RWPE2 (cell line): Measurements from ENCODE around the gene SNAP47.

Experiments
- ATAC-seq: fragments of 200-7000 bp; cut with Tn5 transposase; 3 replicates; pipeline ENCODE4 v1.9.1; 2021; ENCODE audit warnings: low read depth
- DNase-seq: peaks from one replicate; pipeline ENCODE4 v3.0.0-alpha.2; 2020; ENCODE audit warnings: low spot score
- H3K27ac ChIP-seq: fragments of 450-650 bp; 2 replicates; pipeline ENCODE4 v1.5.1; 2017; ENCODE audit warnings: mild to moderate bottlenecking; ENCODE audit not compliant: poor library complexity, severe bottlenecking
- H3K27me3 ChIP-seq: fragments of 250-450 bp; sonication (Bioruptor Pico); 2 replicates; pipeline ENCODE4 v1.5.1; 2021; ENCODE audit warnings: mild to moderate bottlenecking, moderate library complexity; ENCODE audit not compliant: insufficient read depth, poor library complexity, severe bottlenecking
- H3K36me3 ChIP-seq: fragments of 250-450 bp; sonication (Bioruptor Pico); 2 replicates; pipeline ENCODE4 v1.5.1; 2020; ENCODE audit warnings: low read depth, mild to moderate bottlenecking, moderate library complexity
- H3K4me1 ChIP-seq: fragments of 250-450 bp; sonication (Bioruptor Pico); 2 replicates; pipeline ENCODE4 v1.5.1; 2021; ENCODE audit warnings: mild to moderate bottlenecking, moderate library complexity; ENCODE audit not compliant: insufficient read depth, poor library complexity, severe bottlenecking
- H3K4me3 ChIP-seq: fragments of 250-450 bp; sonication (Bioruptor Pico); 2 replicates; pipeline ENCODE4 v1.5.1; 2021; ENCODE audit warnings: mild to moderate bottlenecking, moderate library complexity; ENCODE audit not compliant: severe bottlenecking
- H3K9me3 ChIP-seq: fragments of 250-450 bp; sonication (Bioruptor Pico); 2 replicates; pipeline ENCODE4 v1.5.1; 2021; ENCODE audit warnings: mild to moderate bottlenecking, moderate library complexity; ENCODE audit not compliant: severe bottlenecking
- CTCF ChIP-seq: fragments of 450-650 bp; IDR thresholded peaks from one replicate; pipeline ENCODE4 v1.5.1; 2017; ENCODE audit warnings: mild to moderate bottlenecking, moderate library complexity; ENCODE audit not compliant: poor library complexity, severe bottlenecking

Gene SNAP47

GRCh38 chr1:227729144-227729880 lies 5.9 kb upstream of the SNAP47 start:
- no peaks in the 10 kb centered on the region for H3K36me3 ChIP-seq
- H3K9me3 ChIP-seq: no peaks in the 10 kb centered on the region
- TF ChIP-seq CTCF: no peak
- DNase-seq (no peak), ATAC-seq (peak; percentile 2; the same call in 1 of the 3 replicates)
- H3K4me3 ChIP-seq: peak overlapping the region; percentile 42
- H3K4me1 ChIP-seq: no peaks in the 10 kb centered on the region
- H3K27me3 ChIP-seq: no peaks in the 10 kb centered on the region
- H3K27ac ChIP-seq: peak overlapping the region; percentile 31

DNA sequence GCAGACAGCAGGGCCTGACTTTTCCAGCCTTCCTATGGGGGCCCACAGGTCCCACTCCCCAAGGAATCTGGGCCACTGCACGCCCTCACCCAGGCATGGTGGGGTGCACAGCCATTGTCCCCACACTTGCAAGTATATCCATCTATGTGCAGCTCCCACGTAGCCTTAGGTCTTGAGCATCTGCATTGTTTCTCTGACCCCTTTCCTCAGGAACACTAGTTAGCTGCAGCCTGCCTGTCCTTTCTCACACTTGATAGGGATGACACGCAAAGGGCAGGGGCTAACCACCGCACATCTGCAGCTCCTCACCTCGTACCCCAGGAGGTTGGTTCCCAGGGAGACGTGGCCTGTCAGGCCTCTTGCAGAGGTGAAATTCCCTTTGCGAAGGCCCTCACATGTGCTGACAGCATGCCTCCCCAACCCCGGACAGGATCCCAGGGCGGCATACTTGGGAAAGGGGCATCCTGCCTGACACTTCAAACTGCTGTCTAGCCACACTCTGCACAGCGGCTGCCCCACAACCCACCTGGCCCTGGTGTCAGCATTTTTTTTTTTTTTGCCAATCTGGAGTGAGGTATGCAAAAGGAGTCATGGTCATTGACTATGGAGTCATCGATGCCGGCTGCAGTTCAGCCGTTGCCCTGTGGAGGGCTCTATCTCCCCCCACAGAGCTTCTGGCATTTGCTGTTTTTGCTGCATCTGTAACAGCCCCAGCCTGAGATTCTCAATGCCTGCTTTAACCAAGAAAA lies 5.2 kb upstream of the SNAP47 start:
- Histone ChIP-seq H3K36me3 (no peaks in the 10 kb centered on the region), H3K27ac (no peak overlapping the region), H3K4me1 (no peaks in the 10 kb centered on the region), H3K27me3 (no peaks in the 10 kb centered on the region), H3K4me3 (no peak overlapping the region), H3K9me3 (no peaks in the 10 kb centered on the region)
- DNase-seq (no peak), ATAC-seq (no peak)
- TF ChIP-seq CTCF: peak; percentile 28

GRCh38 chr1:227730630-227731151 lies 4.5 kb upstream of the SNAP47 start:
- no peak overlapping the region for H3K27ac ChIP-seq
- no peak for ATAC-seq

GRCh38 chr1:227731241-227731677 lies 4.0 kb upstream of the SNAP47 start:
- Histone ChIP-seq H3K4me1 (no peaks in the 10 kb centered on the region), H3K4me3 (no peak overlapping the region), H3K27me3 (no peaks in the 10 kb centered on the region), H3K36me3 (no peaks in the 10 kb centered on the region), H3K9me3 (no peaks in the 10 kb centered on the region), H3K27ac (no peak overlapping the region)
- ATAC-seq: no peak
- no peak for DNase-seq
- TF ChIP-seq CTCF: no peak

More at GRCh38 chr1:227730630-227731151, 4.5 kb upstream of the SNAP47 start:
- no peaks in the 10 kb centered on the region for H3K9me3 ChIP-seq
- H3K36me3 ChIP-seq: no peaks in the 10 kb centered on the region
- TF ChIP-seq CTCF: no peak
- H3K4me1 ChIP-seq: no peaks in the 10 kb centered on the region
- no peak for DNase-seq
- no peak overlapping the region for H3K4me3 ChIP-seq
- no peaks in the 10 kb centered on the region for H3K27me3 ChIP-seq
